C4-2B (cell line): ENCODE measurements around the gene SINHCAF.

Source experiments
- H3K27ac ChIP-seq: fragments of 450-650 bp; 2 replicates; pipeline ENCODE4 v1.5.1; 2017
- CTCF ChIP-seq: fragments of 450-650 bp; conservative IDR thresholded peaks from 2 replicates; pipeline ENCODE4 v1.5.1; 2017; ENCODE audit warnings: mild to moderate bottlenecking
- ZFX ChIP-seq: fragments of 450-650 bp; IDR thresholded peaks from 2 replicates; pipeline ENCODE4 v1.6.1; 2017

The SINHCAF gene

GRCh38 chr12:31289441-31289840 lies 36.5 kb downstream of the SINHCAF start:
- no peak overlapping the region for H3K27ac ChIP-seq
- TF ChIP-seq ZFX, result no peak
- TF ChIP-seq CTCF, result no peak

GRCh38 chr12:31288381-31288780 lies 37.6 kb downstream of the SINHCAF start:
- H3K27ac ChIP-seq, result no peak overlapping the region
- TF ChIP-seq ZFX (no peak), CTCF (no peak)

- H3K27ac ChIP-seq, result no peak overlapping the region
- TF ChIP-seq ZFX (no peak), CTCF (no peak)
Measured at GRCh38 chr12:31280183-31280582, 45.8 kb downstream of the SINHCAF start.

GRCh38 chr12:31279390-31279924 lies 46.5 kb downstream of the SINHCAF start:
- TF ChIP-seq ZFX (no peak), CTCF (no peak)

GRCh38 chr12:31278832-31279231 lies 47.1 kb downstream of the SINHCAF start:
- TF ChIP-seq ZFX, result no peak
- no peak for TF ChIP-seq CTCF
- H3K27ac ChIP-seq, result no peak overlapping the region

More at GRCh38 chr12:31279390-31279924, 46.5 kb downstream of the SINHCAF start:
- no peak overlapping the region for H3K27ac ChIP-seq

GRCh38 chr12:31278424-31278823 lies 47.5 kb downstream of the SINHCAF start:
- H3K27ac ChIP-seq, result no peak overlapping the region

GRCh38 chr12:31277081-31277480 lies 48.9 kb downstream of the SINHCAF start:
- no peak for TF ChIP-seq ZFX
- TF ChIP-seq CTCF, result no peak
- no peak overlapping the region for H3K27ac ChIP-seq

More at GRCh38 chr12:31278424-31278823, 47.5 kb downstream of the SINHCAF start:
- TF ChIP-seq CTCF (no peak), ZFX (no peak)
